ENCODE results near the gene CAPN15.

The CAPN15 gene

DNA sequence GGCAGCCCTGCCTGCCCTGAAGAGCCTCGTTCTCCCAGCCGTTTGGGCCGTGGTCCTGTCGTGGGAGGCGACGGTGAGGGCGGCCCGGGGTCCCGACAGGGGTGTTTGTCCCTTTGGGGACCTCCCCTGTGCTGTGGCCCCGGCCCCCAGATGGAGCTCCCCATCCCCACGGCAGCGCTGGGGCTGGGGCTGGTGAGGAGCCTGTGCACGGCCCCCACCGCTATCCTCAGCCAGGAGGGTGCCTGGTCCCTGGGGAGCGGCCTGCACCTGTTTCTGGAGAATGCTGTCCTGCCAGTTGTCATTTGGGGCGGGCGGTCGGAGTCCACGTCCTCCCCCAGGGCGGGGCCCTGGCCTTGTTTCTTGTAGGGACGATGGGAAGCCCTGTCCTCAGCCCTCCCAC lies 6.6 kb downstream of the CAPN15 start:
- no peaks in the 10 kb centered on the region for H3K9me3 ChIP-seq (ENCODE audit: severe bottlenecking)
- H3K27me3 ChIP-seq (ENCODE audit: insufficient read depth, low read depth, severe bottlenecking), result no peaks in the 10 kb centered on the region
- H3K36me3 ChIP-seq, result peaks cover 25% of the 10 kb centered on the region
- TF ChIP-seq, protein P1, sequence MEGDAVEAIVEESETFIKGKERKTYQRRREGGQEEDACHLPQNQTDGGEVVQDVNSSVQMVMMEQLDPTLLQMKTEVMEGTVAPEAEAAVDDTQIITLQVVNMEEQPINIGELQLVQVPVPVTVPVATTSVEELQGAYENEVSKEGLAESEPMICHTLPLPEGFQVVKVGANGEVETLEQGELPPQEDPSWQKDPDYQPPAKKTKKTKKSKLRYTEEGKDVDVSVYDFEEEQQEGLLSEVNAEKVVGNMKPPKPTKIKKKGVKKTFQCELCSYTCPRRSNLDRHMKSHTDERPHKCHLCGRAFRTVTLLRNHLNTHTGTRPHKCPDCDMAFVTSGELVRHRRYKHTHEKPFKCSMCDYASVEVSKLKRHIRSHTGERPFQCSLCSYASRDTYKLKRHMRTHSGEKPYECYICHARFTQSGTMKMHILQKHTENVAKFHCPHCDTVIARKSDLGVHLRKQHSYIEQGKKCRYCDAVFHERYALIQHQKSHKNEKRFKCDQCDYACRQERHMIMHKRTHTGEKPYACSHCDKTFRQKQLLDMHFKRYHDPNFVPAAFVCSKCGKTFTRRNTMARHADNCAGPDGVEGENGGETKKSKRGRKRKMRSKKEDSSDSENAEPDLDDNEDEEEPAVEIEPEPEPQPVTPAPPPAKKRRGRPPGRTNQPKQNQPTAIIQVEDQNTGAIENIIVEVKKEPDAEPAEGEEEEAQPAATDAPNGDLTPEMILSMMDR (IDR thresholded peaks at IDR 0.05; ENCODE audit: low read depth, low read length), result no peak
- DNase-seq, result no peak
- H3K4me3 ChIP-seq (ENCODE audit: low read depth, low read length), result no peak overlapping the region
- H3K27ac ChIP-seq, result no peak overlapping the region

DNA sequence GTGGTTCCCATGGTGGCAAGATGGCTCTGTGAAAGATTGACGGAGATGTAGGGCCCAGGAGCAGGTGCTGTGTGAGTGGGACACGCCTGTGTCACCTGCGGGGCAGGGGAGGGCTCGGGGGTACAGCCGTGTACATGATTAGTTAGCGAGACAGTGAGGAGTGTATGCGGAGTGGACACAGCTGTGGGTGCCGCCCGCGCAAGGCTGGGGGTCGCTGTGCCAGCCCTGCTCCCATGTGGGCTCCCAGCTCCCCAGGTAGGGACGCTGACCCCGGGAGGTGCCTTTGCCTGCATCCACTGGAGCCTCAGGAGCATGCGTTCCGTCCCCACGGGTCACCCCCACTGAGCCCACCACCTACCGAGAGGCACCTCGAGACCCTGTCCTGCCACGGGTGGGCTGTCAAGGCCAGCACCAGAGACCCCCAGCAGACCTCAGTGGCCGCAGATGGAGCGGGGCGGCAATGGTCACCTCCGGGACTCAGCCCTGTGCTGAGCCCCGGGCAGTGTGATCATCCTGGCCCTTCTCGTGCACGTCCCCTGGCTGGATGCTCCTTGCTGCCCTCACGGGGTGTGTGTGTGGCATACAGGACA lies 7.4 kb downstream of the CAPN15 start:
- Histone ChIP-seq H3K9me3 (ENCODE audit: severe bottlenecking) (no peaks in the 10 kb centered on the region), H3K4me3 (ENCODE audit: low read depth, low read length) (no peak overlapping the region), H3K27ac (no peak overlapping the region), H3K36me3 (peaks cover 22% of the 10 kb centered on the region), H3K27me3 (ENCODE audit: insufficient read depth, low read depth, severe bottlenecking) (no peaks in the 10 kb centered on the region)
- TF ChIP-seq, protein P1 (IDR thresholded peaks at IDR 0.05; ENCODE audit: low read depth, low read length), result no peak
- DNase-seq, result no peak

DNA sequence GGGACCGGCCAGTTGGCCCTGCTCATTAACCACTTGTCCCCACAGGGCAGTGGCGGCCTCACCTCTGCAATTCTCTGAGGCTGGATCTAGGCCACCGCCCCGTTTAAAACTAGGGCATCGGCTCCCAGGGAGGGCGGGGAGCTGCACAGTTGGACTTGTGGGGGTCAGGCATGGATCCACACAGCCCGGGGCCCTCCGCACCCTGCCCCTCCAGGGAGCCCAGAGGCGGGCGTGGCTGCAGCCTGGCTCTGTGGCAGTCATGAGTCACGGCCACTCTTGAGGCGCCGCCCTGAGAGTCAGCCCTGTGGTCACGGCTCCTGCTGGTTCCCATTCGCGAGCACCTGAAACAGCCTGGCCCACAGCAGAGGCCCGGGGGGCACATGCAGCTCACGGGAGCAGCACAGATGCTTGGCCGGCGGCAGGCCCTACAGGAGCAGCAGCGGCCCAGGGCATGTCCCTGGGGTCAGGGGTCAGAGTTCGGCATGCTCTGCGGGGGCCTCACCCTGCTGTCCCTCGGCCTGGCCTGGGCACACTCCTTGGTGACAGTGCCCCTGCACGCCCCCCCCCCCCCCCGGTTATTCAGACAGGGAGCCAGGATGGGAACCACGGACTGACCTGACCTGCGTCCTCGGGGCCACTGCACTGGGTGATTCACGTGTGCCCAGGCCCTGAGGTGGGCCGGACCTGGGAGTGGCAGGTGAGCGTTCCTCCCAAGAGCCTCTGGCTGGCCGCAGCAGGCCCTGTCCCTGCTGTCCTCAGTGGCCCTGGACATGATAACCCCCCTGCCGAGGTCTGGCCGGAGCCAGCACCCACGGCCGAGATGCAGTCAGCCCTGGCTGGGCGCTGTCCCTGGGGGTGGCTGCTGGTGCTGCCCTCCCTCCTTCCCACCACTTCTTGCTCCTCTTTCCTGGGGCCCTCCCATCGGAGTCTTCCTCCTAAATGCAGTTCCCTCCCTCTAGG lies 8.2 kb downstream of the CAPN15 start:
- TF ChIP-seq, protein P1 (IDR thresholded peaks at IDR 0.05; ENCODE audit: low read depth, low read length), result no peak
- no peaks in the 10 kb centered on the region for H3K27me3 ChIP-seq (ENCODE audit: insufficient read depth, low read depth, severe bottlenecking)
- H3K36me3 ChIP-seq, result peaks cover 14% of the 10 kb centered on the region
- H3K4me3 ChIP-seq (ENCODE audit: low read depth, low read length), result no peak overlapping the region
- no peaks in the 10 kb centered on the region for H3K9me3 ChIP-seq (ENCODE audit: severe bottlenecking)
- DNase-seq, result no peak
- H3K27ac ChIP-seq, result no peak overlapping the region

DNA sequence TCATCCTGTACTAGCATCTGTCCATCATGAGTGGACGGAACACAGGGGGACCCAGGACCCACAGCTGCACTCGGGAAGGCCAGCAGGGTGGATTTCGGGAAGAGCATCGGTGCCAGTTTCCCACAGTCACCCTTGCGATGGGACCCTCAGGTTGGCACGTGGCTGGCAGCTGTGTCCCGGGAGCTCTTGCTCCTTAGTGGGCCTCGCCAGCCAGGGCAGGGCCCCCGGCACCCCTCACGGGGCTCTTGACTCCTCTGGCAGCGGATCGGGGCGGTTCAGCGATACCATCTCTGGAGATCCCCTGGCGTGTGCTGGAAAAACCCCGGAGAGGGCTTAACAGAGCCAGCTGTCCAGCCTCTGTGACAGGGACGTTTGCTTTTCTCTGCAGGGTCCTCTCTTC lies 9.2 kb downstream of the CAPN15 start:
- Histone ChIP-seq H3K36me3 (peaks cover 12% of the 10 kb centered on the region), H3K27ac (no peak overlapping the region), H3K27me3 (ENCODE audit: insufficient read depth, low read depth, severe bottlenecking) (no peaks in the 10 kb centered on the region), H3K4me3 (ENCODE audit: low read depth, low read length) (no peak overlapping the region), H3K9me3 (ENCODE audit: severe bottlenecking) (no peaks in the 10 kb centered on the region)
- TF ChIP-seq, protein P1 (IDR thresholded peaks at IDR 0.05; ENCODE audit: low read depth, low read length), result no peak
- no peak for DNase-seq

DNA sequence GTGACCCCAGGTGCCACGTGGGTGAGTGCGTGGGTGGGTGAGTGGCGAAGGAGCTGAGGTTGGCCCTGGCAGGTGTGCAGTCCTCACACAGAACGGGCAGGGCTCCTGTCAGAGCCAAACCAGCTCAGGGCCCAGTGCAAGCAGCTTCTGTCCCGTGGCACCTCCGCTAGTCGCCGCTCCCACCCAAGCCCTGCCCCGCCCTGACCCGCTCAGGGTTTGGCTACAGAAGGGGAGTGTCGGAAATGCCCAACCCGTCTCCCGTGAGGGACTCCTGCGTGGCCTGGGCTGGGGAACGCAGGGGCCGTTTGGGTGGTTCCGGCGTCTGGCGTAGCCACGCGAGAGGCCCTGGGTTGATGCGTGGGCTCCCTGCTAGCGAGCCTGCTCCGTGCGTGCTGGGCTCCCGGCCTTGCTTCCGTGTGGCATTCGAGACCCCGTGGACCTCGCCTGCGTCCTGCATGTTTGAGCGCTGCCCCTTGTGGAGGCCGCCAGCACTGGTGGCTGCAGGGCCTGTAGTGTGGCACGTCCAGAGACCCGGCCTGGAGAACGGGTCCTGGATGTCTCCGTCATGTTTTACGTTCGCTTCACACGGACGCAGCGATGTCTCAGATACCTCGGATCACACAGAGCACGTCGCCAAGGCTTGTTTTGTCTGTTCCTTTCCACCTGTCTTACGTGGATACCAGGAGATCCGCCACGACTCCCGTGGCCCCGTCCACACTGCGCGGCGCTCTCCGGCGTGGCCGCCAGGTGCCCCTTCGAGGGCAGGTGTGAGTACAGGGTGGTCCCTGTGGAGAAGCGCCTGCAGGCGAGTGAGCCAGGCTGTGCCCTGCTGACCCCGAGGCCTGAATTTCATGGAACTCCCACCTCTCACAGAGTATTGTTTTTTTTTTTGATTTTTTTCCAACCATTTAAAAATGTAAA lies 10.2 kb downstream of the CAPN15 start:
- H3K4me3 ChIP-seq (ENCODE audit: low read depth, low read length), result no peak overlapping the region
- no peaks in the 10 kb centered on the region for H3K27me3 ChIP-seq (ENCODE audit: insufficient read depth, low read depth, severe bottlenecking)
- TF ChIP-seq, protein P1 (IDR thresholded peaks at IDR 0.05; ENCODE audit: low read depth, low read length), result peak; percentile 48
- H3K9me3 ChIP-seq (ENCODE audit: severe bottlenecking), result no peaks in the 10 kb centered on the region
- DNase-seq, result no peak
- no peak overlapping the region for H3K27ac ChIP-seq
- peaks cover 12% of the 10 kb centered on the region for H3K36me3 ChIP-seq

Measured in WERI-Rb-1 (cell line).